Measurements from ENCODE around the gene EIF1B. TPM values are rescaled to one million over a fixed set of nuclear protein-coding genes. Genes with fewer than 3 reads are reported as not detected.

EIF1B gene
- total RNA-seq, 4 donors from 2014 or later = 20.9 to 46.1 (median 24.1) TPM

- intact Hi-C loops (cut with DNase I) = no loop called here
- WGBS, 2 donors = 95 to 96% methylated on average over 5 of the region's 5 CpGs
- Histone ChIP-seq H3K4me1 (peaks cover 0 to 6% of the 10 kb centered on the region in 2 donors), H3K9me3 (no peaks in the 10 kb centered on the region), H3K36me3 (no peaks in the 10 kb centered on the region), H3K27ac (peak overlapping the region in 1 of 3 donors; percentile 22), H3K27me3 (no peaks in the 10 kb centered on the region), H3K4me3 (replicated peaks in 1 of 3) (no peak overlapping the region)
- TF ChIP-seq CTCF (IDR thresholded peaks at IDR 0.05) (no peak), POLR2A (IDR thresholded peaks at IDR 0.05) (no peak)
- no peak for DNase-seq
Measured at GRCh38 chr3:40299130-40299720, 10.3 kb upstream of the EIF1B start.

- WGBS, 2 donors = 82 to 85% methylated on average over 3 of the region's 3 CpGs
- DNase-seq = no peak
- H3K27me3 ChIP-seq = no peaks in the 10 kb centered on the region
- no peaks in the 10 kb centered on the region for H3K9me3 ChIP-seq
- intact Hi-C loops (cut with DNase I) = no loop called here
- no peaks in the 10 kb centered on the region for H3K36me3 ChIP-seq
- H3K27ac ChIP-seq = peak overlapping the region in 1 of 3 donors; percentile 22
- no peak for TF ChIP-seq CTCF (IDR thresholded peaks at IDR 0.05)
- no peak for TF ChIP-seq POLR2A (IDR thresholded peaks at IDR 0.05)
- H3K4me3 ChIP-seq (replicated peaks in 1 of 3) = no peak overlapping the region
- H3K4me1 ChIP-seq = peaks cover 0 to 6% of the 10 kb centered on the region in 2 donors
Measured at GRCh38 chr3:40299721-40300335, 9.7 kb upstream of the EIF1B start.

GRCh38 chr3:40302784-40303183 lies 6.7 kb upstream of the EIF1B start:
- no peak for DNase-seq
- WGBS, 2 donors = 82 to 100% methylated on average over 1 of the region's 1 CpG
- Histone ChIP-seq H3K36me3 (no peaks in the 10 kb centered on the region), H3K4me1 (peaks cover 0 to 6% of the 10 kb centered on the region in 2 donors), H3K27me3 (no peaks in the 10 kb centered on the region), H3K27ac (no peak overlapping the region), H3K4me3 (replicated peaks in 1 of 3) (no peak overlapping the region), H3K9me3 (no peaks in the 10 kb centered on the region)
- no peak for TF ChIP-seq POLR2A (IDR thresholded peaks at IDR 0.05)
- intact Hi-C loops (cut with DNase I) = no loop called here

GRCh38 chr3:40304352-40304751 lies 5.2 kb upstream of the EIF1B start:
- intact Hi-C loops (cut with DNase I) = no loop called here
- DNase-seq = no peak
- TF ChIP-seq POLR2A (IDR thresholded peaks at IDR 0.05) = no peak
- TF ChIP-seq CTCF (IDR thresholded peaks at IDR 0.05) = no peak
- Histone ChIP-seq H3K27ac (no peak overlapping the region), H3K27me3 (no peaks in the 10 kb centered on the region), H3K4me1 (peaks cover 4 to 10% of the 10 kb centered on the region in 2 donors), H3K4me3 (replicated peaks in 1 of 3) (no peak overlapping the region), H3K36me3 (no peaks in the 10 kb centered on the region), H3K9me3 (no peaks in the 10 kb centered on the region)
- WGBS, 2 donors = 86 to 100% methylated on average over 2 of the region's 2 CpGs

- WGBS, 2 donors = 91 to 92% methylated on average over 3 of the region's 3 CpGs
- H3K36me3 ChIP-seq = peaks cover 0 to under 1% of the 10 kb centered on the region in 2 donors
- intact Hi-C loops (cut with DNase I) = no loop called here
- TF ChIP-seq POLR2A (IDR thresholded peaks at IDR 0.05) = no peak
- TF ChIP-seq CTCF (IDR thresholded peaks at IDR 0.05) = no peak
- H3K4me3 ChIP-seq (replicated peaks in 1 of 3) = no peak overlapping the region
- no peak for DNase-seq
- H3K9me3 ChIP-seq = no peaks in the 10 kb centered on the region
- peaks cover 10 to 12% of the 10 kb centered on the region in 2 donors for H3K4me1 ChIP-seq
- H3K27ac ChIP-seq = no peak overlapping the region
- H3K27me3 ChIP-seq = no peaks in the 10 kb centered on the region
Measured at GRCh38 chr3:40306336-40306735, 3.2 kb upstream of the EIF1B start.
